Chondrocyte (in vitro differentiated cells): ENCODE results near the gene GRIP2. TPM values are rescaled to one million over a fixed set of nuclear protein-coding genes. Genes with fewer than 3 reads are reported as not detected.

ENCODE experiments used
- DNase-seq: peaks from one replicate; pipeline ENCODE4 v3.0.0; 2021; ENCODE audit warnings: mixed read lengths, low spot score
- H3K27ac Mint-ChIP-seq: one replicate; pipeline ENCODE4 v1.8.0; 2021; ENCODE audit warnings: mild to moderate bottlenecking, moderate library complexity, mixed read lengths; ENCODE audit not compliant: unreplicated experiment
- H3K27me3 Mint-ChIP-seq: 2 replicates; pipeline ENCODE4 v1.8.0; 2021; ENCODE audit warnings: low read depth, mixed read lengths
- H3K36me3 Mint-ChIP-seq: 2 replicates; pipeline ENCODE4 v1.8.0; 2021; ENCODE audit warnings: low read depth, mixed read lengths
- H3K4me1 Mint-ChIP-seq: 2 replicates; pipeline ENCODE4 v1.8.0; 2021; ENCODE audit warnings: low read depth, mild to moderate bottlenecking, mixed read lengths
- H3K4me3 Mint-ChIP-seq: one replicate; pipeline ENCODE4 v1.8.0; 2021; ENCODE audit warnings: mild to moderate bottlenecking, moderate library complexity, mixed read lengths; ENCODE audit not compliant: unreplicated experiment
- H3K9me3 Mint-ChIP-seq: 2 replicates; pipeline ENCODE4 v1.8.0; 2021; ENCODE audit warnings: low read depth, mixed read lengths
- long read RNA-seq: library from polyadenylated mRNA; stranded (forward); transcript quantifications from one replicate; pipeline ENCODE4 v2.0.0, GENCODE V29; 2021
- total RNA-seq: library from RNA; stranded (reverse); gene quantifications from 3 replicates; pipeline ENCODE4 v1.2.1, GENCODE V29; 2021
- TF ChIP-seq, protein P1 (sequence below): fragments of 200-600 bp; sonication (generic); IDR thresholded peaks from 2 replicates; pipeline ENCODE4 v1.5.0; 2021; ENCODE audit warnings: antibody characterized with exemption, mild to moderate bottlenecking, moderate library complexity

Gene GRIP2
- total RNA-seq = 0.20 to 0.63 TPM in 2 of 3 replicates, not detected in the other
- long read RNA-seq, partial matches to known transcripts = 0 of 1 reads
- long read RNA-seq, other reads (novel, unspliced or antisense) = 1 of 1 reads

DNA sequence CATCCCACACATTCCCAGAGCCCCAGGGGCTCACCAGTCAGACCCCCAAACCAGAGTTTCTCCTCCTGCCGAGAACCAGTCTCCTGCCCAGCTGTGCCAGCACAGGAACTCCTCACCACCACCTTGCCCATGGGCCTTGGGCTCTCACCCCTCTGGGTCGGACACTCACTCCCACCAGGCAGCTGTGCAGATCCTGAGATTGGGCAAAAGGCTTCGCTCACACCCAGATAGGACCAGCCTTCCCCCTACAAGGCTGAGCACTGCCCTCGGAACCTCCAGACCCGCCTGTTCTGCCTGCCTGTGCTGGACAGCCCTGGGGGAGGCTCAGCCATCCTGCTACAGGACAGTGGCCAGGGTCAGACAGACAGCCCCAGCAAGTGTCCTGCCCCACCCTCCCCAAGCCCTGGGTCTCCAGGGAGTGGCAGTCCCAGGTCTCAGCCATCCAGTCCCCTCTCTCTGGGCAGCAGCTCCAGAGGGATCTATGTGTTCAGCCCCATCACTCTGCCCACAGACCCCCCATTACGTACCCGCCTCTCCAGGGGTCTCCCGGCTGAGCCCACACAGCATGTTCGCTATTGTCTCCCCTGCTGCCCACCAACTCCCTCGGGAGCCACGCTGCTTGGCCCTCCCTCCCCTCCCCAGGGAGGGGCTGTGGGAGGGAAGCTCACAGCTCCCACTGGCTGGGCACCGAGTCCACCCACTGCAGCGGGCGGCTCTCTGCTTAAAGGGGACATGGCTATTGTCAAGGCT is at the start of gene GRIP2:
GRIP2 (minus strand) TSS at position 601 of the 750 bp plus-strand sequence; CDS start at position 567, 34 bp downstream.
- Mint-ChIP-seq H3K27ac (no peak within 1 kb of the TSS), H3K4me3 (no peak within 1 kb of the TSS), H3K4me1 (no peaks in the 10 kb centered on the region), H3K9me3 (no peaks in the 10 kb centered on the region), H3K36me3 (peaks cover 2% of the 10 kb centered on the region), H3K27me3 (peaks cover 5% of the 10 kb centered on the region)
- peak; percentile 80 for DNase-seq
- TF ChIP-seq, protein P1, sequence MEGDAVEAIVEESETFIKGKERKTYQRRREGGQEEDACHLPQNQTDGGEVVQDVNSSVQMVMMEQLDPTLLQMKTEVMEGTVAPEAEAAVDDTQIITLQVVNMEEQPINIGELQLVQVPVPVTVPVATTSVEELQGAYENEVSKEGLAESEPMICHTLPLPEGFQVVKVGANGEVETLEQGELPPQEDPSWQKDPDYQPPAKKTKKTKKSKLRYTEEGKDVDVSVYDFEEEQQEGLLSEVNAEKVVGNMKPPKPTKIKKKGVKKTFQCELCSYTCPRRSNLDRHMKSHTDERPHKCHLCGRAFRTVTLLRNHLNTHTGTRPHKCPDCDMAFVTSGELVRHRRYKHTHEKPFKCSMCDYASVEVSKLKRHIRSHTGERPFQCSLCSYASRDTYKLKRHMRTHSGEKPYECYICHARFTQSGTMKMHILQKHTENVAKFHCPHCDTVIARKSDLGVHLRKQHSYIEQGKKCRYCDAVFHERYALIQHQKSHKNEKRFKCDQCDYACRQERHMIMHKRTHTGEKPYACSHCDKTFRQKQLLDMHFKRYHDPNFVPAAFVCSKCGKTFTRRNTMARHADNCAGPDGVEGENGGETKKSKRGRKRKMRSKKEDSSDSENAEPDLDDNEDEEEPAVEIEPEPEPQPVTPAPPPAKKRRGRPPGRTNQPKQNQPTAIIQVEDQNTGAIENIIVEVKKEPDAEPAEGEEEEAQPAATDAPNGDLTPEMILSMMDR = no peak

- peaks cover 47% of the 10 kb centered on the region for H3K27me3 Mint-ChIP-seq
- TF ChIP-seq, protein P1 = no peak
- H3K9me3 Mint-ChIP-seq = no peaks in the 10 kb centered on the region
- peaks cover 5% of the 10 kb centered on the region for H3K4me1 Mint-ChIP-seq
- H3K27ac Mint-ChIP-seq = no peak overlapping the region
- no peaks in the 10 kb centered on the region for H3K36me3 Mint-ChIP-seq
- DNase-seq = no peak
- no peak overlapping the region for H3K4me3 Mint-ChIP-seq
Observed at GRCh38 chr3:14588425-14589112, 48.4 kb upstream of the GRIP2 start.

DNA sequence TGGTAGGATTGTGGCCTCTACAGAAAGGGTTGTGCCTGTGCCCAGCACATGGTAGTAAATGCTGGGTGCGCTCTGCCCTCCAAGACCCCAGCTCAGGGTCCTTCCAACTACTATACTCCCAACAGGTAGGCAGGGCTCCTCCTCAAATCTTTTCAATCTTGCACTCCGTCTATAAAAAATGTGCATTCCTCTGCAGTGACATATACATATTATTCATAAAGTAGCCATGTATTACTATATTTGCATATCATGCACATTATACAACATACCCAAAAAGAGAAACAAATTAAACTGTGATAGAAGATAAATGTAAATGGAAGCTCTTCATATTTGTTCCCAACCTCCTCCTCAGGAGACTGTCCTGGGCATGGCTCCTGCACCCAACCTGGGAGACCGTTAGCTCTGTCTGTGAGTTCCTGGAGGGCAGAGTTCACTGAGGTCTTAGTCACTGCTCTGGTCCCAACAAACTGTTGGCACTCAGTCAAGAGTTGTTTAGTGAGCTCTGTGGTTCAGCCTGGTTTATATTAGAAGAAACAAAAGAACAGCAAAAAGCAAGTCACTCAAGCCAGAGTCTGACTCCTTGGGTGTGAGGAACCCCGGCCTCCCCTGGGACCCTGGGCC is 47.7 kb upstream of the GRIP2 start:
- no peaks in the 10 kb centered on the region for H3K9me3 Mint-ChIP-seq
- H3K36me3 Mint-ChIP-seq = no peaks in the 10 kb centered on the region
- H3K27ac Mint-ChIP-seq = no peak overlapping the region
- TF ChIP-seq, protein P1 = no peak
- peaks cover 47% of the 10 kb centered on the region for H3K27me3 Mint-ChIP-seq
- DNase-seq = no peak
- peaks cover 5% of the 10 kb centered on the region for H3K4me1 Mint-ChIP-seq
- no peak overlapping the region for H3K4me3 Mint-ChIP-seq

GRCh38 chr3:14586611-14587010 is 46.5 kb upstream of the GRIP2 start:
- DNase-seq = no peak
- Mint-ChIP-seq H3K4me1 (peaks cover 5% of the 10 kb centered on the region), H3K4me3 (no peak overlapping the region), H3K27me3 (peaks cover 58% of the 10 kb centered on the region), H3K27ac (no peak overlapping the region), H3K36me3 (no peaks in the 10 kb centered on the region), H3K9me3 (no peaks in the 10 kb centered on the region)
- TF ChIP-seq, protein P1 = no peak

- no peaks in the 10 kb centered on the region for H3K36me3 Mint-ChIP-seq
- H3K9me3 Mint-ChIP-seq = no peaks in the 10 kb centered on the region
- peaks cover 5% of the 10 kb centered on the region for H3K4me1 Mint-ChIP-seq
- no peak overlapping the region for H3K4me3 Mint-ChIP-seq
- no peak overlapping the region for H3K27ac Mint-ChIP-seq
- peaks cover 49% of the 10 kb centered on the region for H3K27me3 Mint-ChIP-seq
- no peak for DNase-seq
- TF ChIP-seq, protein P1 = no peak
Observed at GRCh38 chr3:14583548-14584091, 43.5 kb upstream of the GRIP2 start.
